ENCODE measurements around the gene AGFG1. TPM values are rescaled to one million over a fixed set of nuclear protein-coding genes. Genes with fewer than 3 reads are reported as not detected.
A peak's percentile ranks its signal among the peaks of the same experiment; 100 is the strongest.

Gene AGFG1
- total RNA-seq: 100 to 1,000 TPM; 153 to 157 TPM

GRCh38 chr2:227471924-227472264 is at the start of gene AGFG1:
AGFG1 (plus strand) TSS chr2:227472156; CDS start chr2:227472422, 266 bp downstream.
- Mint-ChIP-seq H3K36me3 (ENCODE audit: low read depth) (peaks cover 6% of the 10 kb centered on the region), H3K9me3 (no peaks in the 10 kb centered on the region), H3K4me3 (peak within 1 kb of the TSS; percentile 93), H3K27me3 (ENCODE audit: low read depth) (no peaks in the 10 kb centered on the region), H3K27ac (peak within 1 kb of the TSS; percentile 93), H3K4me1 (ENCODE audit: low read depth) (peaks cover 53% of the 10 kb centered on the region)
- CTCF ChIA-PET: interaction anchor here (0.8 to 1.9 kb wide), 7 partner anchors 8 to 74 kb away, joined by 3 to 18 read pairs (median 6); no protein-coding TSS in a partner anchor
- DNase-seq: peak; percentile 89
- intact Hi-C loops (cut with micrococcal nuclease): loop anchor here (1.0 to 2.0 kb wide), 4 partner anchors 8 to 65 kb away; no protein-coding TSS in a partner anchor

- intact Hi-C loops (cut with micrococcal nuclease): no loop called here
- DNase-seq: no peak
- Mint-ChIP-seq H3K9me3 (no peaks in the 10 kb centered on the region), H3K4me1 (ENCODE audit: low read depth) (peaks cover 4% of the 10 kb centered on the region), H3K4me3 (no peak overlapping the region), H3K36me3 (ENCODE audit: low read depth) (no peaks in the 10 kb centered on the region), H3K27ac (no peak overlapping the region), H3K27me3 (ENCODE audit: low read depth) (no peaks in the 10 kb centered on the region)
- CTCF ChIA-PET: no interaction called here
Observed at GRCh38 chr2:227423656-227424499, 48.1 kb upstream of the AGFG1 start.

- Mint-ChIP-seq H3K4me1 (ENCODE audit: low read depth) (peaks cover 5% of the 10 kb centered on the region), H3K27me3 (ENCODE audit: low read depth) (peaks cover 2% of the 10 kb centered on the region), H3K4me3 (no peak overlapping the region), H3K36me3 (ENCODE audit: low read depth) (peaks cover 10% of the 10 kb centered on the region), H3K9me3 (peaks cover 20% of the 10 kb centered on the region), H3K27ac (no peak overlapping the region)
- no peak for DNase-seq
- CTCF ChIA-PET: no interaction called here
- intact Hi-C loops (cut with micrococcal nuclease): no loop called here
Observed at GRCh38 chr2:227428731-227429285, 43.1 kb upstream of the AGFG1 start.

GRCh38 chr2:227430639-227431038 is 41.3 kb upstream of the AGFG1 start:
- peaks cover 10% of the 10 kb centered on the region for H3K36me3 Mint-ChIP-seq (ENCODE audit: low read depth)
- peaks cover 5% of the 10 kb centered on the region for H3K4me1 Mint-ChIP-seq (ENCODE audit: low read depth)
- CTCF ChIA-PET: no interaction called here
- no peak overlapping the region for H3K4me3 Mint-ChIP-seq
- peaks cover 20% of the 10 kb centered on the region for H3K9me3 Mint-ChIP-seq
- peaks cover 2% of the 10 kb centered on the region for H3K27me3 Mint-ChIP-seq (ENCODE audit: low read depth)
- no peak overlapping the region for H3K27ac Mint-ChIP-seq
- intact Hi-C loops (cut with micrococcal nuclease): loop anchor here (2.0 kb wide), 1 partner anchor 20 kb away; no protein-coding TSS in a partner anchor
- DNase-seq: no peak

- no peak for DNase-seq
- intact Hi-C loops (cut with micrococcal nuclease): no loop called here
Observed at GRCh38 chr2:227433171-227433570, 38.8 kb upstream of the AGFG1 start.

GRCh38 chr2:227436436-227437174 is 35.4 kb upstream of the AGFG1 start:
- intact Hi-C loops (cut with micrococcal nuclease): no loop called here
- DNase-seq: no peak
- no peak overlapping the region for H3K27ac Mint-ChIP-seq
- no peak overlapping the region for H3K4me3 Mint-ChIP-seq
- no peaks in the 10 kb centered on the region for H3K27me3 Mint-ChIP-seq (ENCODE audit: low read depth)
- no peaks in the 10 kb centered on the region for H3K4me1 Mint-ChIP-seq (ENCODE audit: low read depth)
- peaks cover 10% of the 10 kb centered on the region for H3K36me3 Mint-ChIP-seq (ENCODE audit: low read depth)
- peaks cover 16% of the 10 kb centered on the region for H3K9me3 Mint-ChIP-seq
- CTCF ChIA-PET: no interaction called here

More at GRCh38 chr2:227433171-227433570, 38.8 kb upstream of the AGFG1 start:
- peaks cover 5% of the 10 kb centered on the region for H3K4me1 Mint-ChIP-seq (ENCODE audit: low read depth)
- peaks cover 10% of the 10 kb centered on the region for H3K36me3 Mint-ChIP-seq (ENCODE audit: low read depth)
- H3K27me3 Mint-ChIP-seq (ENCODE audit: low read depth): peaks cover 2% of the 10 kb centered on the region
- CTCF ChIA-PET: interaction anchor here (1.4 kb wide), 1 partner anchor 27 kb away, joined by 5 read pairs; no protein-coding TSS in a partner anchor
- H3K4me3 Mint-ChIP-seq: no peak overlapping the region
- no peak overlapping the region for H3K27ac Mint-ChIP-seq
- peaks cover 20% of the 10 kb centered on the region for H3K9me3 Mint-ChIP-seq

- Mint-ChIP-seq H3K4me1 (ENCODE audit: low read depth) (no peaks in the 10 kb centered on the region), H3K27ac (no peak overlapping the region), H3K36me3 (ENCODE audit: low read depth) (no peaks in the 10 kb centered on the region), H3K4me3 (no peak overlapping the region), H3K9me3 (no peaks in the 10 kb centered on the region), H3K27me3 (ENCODE audit: low read depth) (no peaks in the 10 kb centered on the region)
- intact Hi-C loops (cut with micrococcal nuclease): no loop called here
- no peak for DNase-seq
- CTCF ChIA-PET: no interaction called here
Observed at GRCh38 chr2:227439214-227439613, 32.7 kb upstream of the AGFG1 start.

GRCh38 chr2:227442639-227443038 is 29.3 kb upstream of the AGFG1 start:
- CTCF ChIA-PET: no interaction called here
- no peak overlapping the region for H3K27ac Mint-ChIP-seq
- intact Hi-C loops (cut with micrococcal nuclease): no loop called here
- no peaks in the 10 kb centered on the region for H3K36me3 Mint-ChIP-seq (ENCODE audit: low read depth)
- no peaks in the 10 kb centered on the region for H3K9me3 Mint-ChIP-seq
- no peak overlapping the region for H3K4me3 Mint-ChIP-seq
- H3K4me1 Mint-ChIP-seq (ENCODE audit: low read depth): no peaks in the 10 kb centered on the region
- no peaks in the 10 kb centered on the region for H3K27me3 Mint-ChIP-seq (ENCODE audit: low read depth)
- no peak for DNase-seq

GRCh38 chr2:227443889-227444568 is 27.9 kb upstream of the AGFG1 start:
- H3K27me3 Mint-ChIP-seq (ENCODE audit: low read depth): no peaks in the 10 kb centered on the region
- CTCF ChIA-PET: no interaction called here

GRCh38 chr2:227447606-227448005 is 24.4 kb upstream of the AGFG1 start:
- Mint-ChIP-seq H3K9me3 (no peaks in the 10 kb centered on the region), H3K4me1 (ENCODE audit: low read depth) (peaks cover 11% of the 10 kb centered on the region), H3K4me3 (no peak overlapping the region), H3K27me3 (ENCODE audit: low read depth) (peaks cover 3% of the 10 kb centered on the region), H3K36me3 (ENCODE audit: low read depth) (no peaks in the 10 kb centered on the region), H3K27ac (no peak overlapping the region)
- no peak for DNase-seq
- CTCF ChIA-PET: interaction anchor here (0.8 kb wide), 1 partner anchor 26 kb away, joined by 3 read pairs; no protein-coding TSS in a partner anchor
- intact Hi-C loops (cut with micrococcal nuclease): no loop called here

More at GRCh38 chr2:227443889-227444568, 27.9 kb upstream of the AGFG1 start:
- Mint-ChIP-seq H3K4me3 (no peak overlapping the region), H3K36me3 (ENCODE audit: low read depth) (no peaks in the 10 kb centered on the region), H3K4me1 (ENCODE audit: low read depth) (no peaks in the 10 kb centered on the region), H3K9me3 (no peaks in the 10 kb centered on the region), H3K27ac (no peak overlapping the region)
- intact Hi-C loops (cut with micrococcal nuclease): no loop called here
- DNase-seq: no peak

GRCh38 chr2:227450311-227450841 is 21.6 kb upstream of the AGFG1 start:
- intact Hi-C loops (cut with micrococcal nuclease): loop anchor here (2.0 kb wide), 1 partner anchor 20 kb away; no protein-coding TSS in a partner anchor
- DNase-seq: no peak
- Mint-ChIP-seq H3K4me3 (no peak overlapping the region), H3K27me3 (ENCODE audit: low read depth) (peaks cover 3% of the 10 kb centered on the region), H3K4me1 (ENCODE audit: low read depth) (peaks cover 24% of the 10 kb centered on the region), H3K9me3 (no peaks in the 10 kb centered on the region), H3K27ac (no peak overlapping the region), H3K36me3 (ENCODE audit: low read depth) (no peaks in the 10 kb centered on the region)
- CTCF ChIA-PET: no interaction called here

Data from activated naive CD4-positive, alpha-beta T cell treated with anti-CD3 and anti-CD28 coated beads for 36 hours (primary cell).